Raji (cell line): ENCODE data around the gene RALGPS1.

Experiments
- POLR2A ChIP-seq: IDR thresholded peaks from 2 replicates; pipeline ENCODE4 v1.6.1; 2011; ENCODE audit warnings: low read depth, low read length, control low read depth; ENCODE audit not compliant: insufficient read depth

The RALGPS1 gene

DNA sequence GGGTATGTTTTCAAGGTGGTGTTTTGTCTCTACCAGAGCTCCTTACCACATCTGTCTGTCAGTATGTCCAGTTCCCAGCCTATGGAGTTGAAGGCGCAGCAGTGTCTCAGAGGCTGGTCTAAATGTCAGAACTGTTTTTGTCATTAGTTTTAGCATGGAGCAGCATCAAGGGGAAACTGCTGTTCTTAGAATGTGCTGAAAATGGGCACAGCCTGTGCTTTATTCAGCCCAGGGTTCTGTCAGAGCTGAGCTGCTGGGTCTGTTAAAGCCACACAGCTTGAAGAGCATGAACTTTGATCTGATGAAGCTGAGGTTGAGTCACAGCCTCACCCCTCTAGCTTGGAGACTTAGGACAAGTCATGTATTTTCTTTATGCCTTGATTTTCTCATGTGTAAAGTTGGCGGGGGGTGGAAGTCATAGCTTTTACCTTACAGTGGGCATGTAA is 71.9 kb downstream of the RALGPS1 start:
- no peak for TF ChIP-seq POLR2A

DNA sequence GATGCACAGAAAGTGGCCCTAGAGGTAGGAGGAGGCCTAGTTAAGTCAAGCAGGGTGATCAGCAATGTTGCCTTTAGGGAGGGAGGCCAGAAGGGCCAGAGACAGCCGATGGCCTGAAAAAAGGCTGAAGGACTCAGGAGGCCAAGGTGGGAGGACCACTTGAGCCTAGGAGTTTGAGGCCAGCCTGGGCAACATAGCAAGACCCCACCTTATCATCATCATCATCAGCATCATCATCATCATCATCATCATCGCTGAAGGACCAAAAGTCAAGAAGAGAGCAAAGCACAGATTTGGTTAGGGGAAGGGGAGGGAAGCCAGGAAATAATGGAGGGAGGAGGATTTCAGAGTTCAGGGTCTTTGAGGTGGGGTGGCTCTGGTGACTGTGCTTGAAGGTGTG is 74.3 kb downstream of the RALGPS1 start:
- TF ChIP-seq POLR2A: no peak

DNA sequence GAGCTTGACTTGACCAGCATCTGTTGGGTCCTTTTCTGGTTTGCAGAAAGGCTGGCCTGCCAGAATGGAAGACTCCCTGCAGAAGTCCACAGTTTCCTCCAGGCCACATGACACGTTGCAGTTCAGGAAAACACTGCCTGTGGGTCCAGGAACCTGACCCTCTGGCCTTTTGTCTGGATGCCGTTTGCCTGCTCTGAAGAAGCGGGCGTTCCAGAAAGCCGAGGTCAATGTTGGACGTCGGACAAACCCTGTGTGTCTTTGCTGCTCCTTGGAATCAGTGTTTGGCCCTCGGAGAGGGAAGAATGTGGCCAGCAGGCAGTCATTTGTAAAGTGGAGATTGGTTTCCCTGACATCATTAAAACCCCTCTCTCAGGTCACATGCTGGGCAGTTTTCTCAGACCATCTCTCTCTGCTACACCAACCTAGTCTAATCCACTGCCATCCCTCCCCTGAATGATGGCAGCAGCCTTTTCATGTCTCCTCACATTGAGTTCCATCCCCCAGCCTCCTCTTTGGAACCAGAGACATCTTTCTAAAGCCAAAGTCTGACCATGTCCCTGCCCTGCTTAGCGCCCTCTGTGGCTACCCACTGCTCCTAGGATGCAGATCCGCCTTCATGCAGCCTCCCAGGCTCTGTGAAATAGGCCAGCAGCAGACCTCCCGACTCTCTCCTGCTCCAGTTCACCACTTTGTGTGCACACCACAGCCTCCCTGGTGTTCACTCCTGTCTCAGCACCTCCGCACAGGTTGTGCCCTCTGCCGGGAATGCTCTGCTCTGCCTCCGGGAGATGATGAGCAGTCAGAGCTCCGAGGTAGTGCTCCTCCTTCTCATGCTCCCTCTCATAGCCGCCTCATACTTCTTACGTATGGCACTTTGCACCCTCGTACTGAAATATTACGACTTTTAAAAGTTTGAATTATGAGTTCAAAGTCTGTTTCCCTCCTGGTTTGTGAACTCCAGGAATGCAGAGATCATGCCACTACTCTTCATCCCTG is 75.6 kb downstream of the RALGPS1 start:
- no peak for TF ChIP-seq POLR2A

DNA sequence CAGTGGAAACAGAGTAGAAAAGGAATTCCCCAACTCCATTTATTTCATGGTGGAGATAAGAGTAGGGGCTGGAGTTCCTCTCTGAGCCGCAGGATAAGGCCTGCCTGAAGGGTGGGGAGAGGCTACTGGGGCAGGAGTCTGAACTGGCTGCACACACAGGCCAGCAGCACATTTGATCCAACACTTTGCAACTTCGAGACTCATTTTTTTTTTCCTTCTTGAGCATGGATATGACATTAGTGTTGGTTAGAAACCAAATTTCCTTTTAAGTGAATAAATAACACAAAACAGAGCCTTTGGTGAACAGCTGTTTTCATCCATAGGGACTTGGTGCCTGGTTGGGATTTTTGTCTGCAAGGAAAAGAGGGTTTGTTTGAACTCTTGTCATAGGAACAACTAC is 76.6 kb downstream of the RALGPS1 start:
- TF ChIP-seq POLR2A: no peak

DNA sequence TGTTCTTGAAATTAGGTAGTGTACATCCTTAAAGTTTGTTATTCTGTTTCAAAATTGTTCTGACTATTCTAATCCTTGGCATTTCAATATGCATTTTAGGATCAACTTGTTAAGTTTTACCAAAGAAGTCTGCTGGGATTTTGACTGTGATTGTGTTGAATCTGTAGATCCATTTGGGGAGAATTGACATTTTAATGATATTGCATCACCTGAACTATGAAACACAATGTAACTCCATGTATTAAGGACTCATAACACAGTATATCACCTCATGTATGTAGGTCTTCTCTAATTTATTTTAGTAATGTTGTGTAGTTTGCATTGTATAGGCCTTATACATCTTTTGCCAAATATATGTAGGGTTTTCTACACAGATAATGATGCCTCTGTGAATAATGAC is 77.8 kb downstream of the RALGPS1 start:
- TF ChIP-seq POLR2A: no peak

DNA sequence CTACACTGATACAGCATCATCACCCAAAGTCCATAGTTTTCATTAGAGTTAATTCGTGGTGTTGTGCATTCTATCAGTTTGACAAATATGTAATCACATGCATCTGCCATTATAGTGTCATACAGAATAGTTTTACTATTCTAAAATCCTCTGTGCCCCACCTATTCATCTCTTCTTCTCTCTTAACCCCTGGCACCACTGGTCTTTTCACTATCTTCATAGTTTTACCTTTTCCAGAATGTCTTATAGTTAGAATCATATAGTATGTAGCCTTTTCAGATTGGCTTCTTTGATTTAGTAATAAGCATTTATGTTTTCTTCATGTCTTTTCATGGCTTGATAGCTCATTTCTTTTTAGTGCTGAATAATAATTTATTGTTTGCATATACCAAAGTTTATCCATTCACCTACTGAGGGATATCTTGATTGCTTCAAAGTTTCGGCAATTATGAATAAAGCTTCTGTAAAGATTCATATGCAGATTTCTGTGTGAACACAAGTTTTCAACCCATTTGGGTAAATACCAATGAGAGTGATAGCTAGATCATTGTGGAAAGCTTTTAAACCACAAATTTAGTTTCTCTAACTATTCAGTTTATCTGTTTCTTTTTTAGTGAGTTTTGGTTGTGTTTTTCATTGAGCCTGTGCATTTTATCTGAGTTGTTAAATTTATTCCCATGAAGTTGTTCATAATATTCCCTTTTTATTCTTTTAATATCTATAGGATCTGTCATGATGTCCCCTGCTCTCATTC is 84.9 kb downstream of the RALGPS1 start:
- no peak for TF ChIP-seq POLR2A

DNA sequence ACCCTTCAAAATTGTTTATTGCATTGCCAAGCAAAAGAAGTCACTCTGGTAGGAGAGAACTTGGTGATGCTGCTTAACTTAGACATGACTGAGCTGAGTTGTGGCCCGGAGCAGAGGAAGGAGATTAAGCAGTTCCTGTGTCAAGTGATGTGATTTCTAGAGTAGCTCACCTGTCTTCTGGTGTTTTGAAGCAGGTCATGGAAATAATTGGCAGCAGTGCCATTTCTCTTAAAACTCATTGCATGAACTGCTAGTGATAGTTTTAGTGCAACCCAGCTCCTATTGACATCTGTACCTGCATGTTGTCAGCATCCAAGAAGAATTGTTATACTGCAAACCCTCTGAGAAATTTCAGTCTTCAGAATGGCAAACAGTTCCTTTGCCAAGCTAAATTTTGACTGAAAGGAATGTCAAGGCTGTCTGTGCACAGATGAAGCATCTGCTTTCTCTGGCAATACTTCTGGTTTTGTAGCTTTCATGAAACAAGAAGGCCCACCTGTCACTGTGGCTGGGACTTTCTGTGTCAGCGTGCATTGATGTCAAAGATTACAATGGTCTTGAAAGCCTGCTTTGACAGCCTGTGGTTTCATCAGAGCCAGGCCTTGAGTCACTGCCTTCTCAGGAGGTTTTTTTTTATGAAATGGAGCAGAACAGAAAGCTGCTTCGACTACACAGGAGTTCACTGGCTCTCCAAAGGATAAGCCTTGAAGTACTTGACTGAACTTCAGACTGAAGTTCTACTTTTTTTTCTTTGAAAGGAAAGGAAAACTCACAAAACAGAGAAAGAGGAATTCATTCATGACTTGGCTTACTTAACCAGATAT is 90.6 kb downstream of the RALGPS1 start:
- TF ChIP-seq POLR2A: no peak

DNA sequence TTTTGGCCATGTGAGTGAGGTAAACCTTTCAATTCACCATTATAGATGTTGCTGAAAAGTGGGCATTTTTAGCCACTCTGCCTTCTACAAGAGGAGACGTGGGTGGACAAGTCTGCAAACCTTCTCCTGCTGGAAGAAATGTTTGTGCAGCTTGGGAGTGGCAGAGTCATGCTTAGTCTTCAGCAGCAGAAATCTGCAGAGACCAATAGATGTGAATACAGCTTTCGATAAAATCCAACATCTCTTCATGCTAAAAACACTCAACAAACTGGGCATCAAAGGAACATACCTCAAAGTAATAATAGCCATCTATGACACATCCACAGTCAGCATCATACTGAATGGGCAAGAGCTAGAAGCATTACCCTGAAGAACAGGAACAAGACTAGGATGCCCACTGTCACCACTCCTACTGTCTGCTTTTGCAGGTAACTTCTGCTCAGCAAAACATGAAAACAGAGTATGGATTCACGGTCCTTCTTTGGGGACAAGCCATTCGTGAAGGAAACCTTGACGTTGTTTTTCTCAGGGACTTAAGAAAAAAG is 91.3 kb downstream of the RALGPS1 start:
- no peak for TF ChIP-seq POLR2A

DNA sequence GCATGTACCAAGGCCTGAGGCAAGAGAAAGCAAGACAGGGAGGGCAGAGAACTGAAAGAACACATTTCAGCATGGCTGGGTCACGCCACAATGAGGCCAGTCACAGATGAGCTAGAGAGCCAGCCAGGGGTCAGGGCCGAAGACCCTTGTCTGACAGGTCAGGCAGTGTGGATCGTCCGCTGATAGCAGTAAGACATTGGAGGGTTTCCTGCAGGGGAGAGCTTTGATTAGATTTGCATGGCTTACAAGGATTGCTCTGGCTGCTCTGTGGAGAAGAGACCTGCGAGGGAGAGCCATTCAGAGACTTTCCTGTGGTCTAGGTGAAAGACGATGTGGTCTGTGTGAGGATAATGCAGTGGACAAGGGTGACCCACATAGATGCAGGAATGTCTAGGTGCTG is 93.1 kb downstream of the RALGPS1 start:
- TF ChIP-seq POLR2A: no peak

DNA sequence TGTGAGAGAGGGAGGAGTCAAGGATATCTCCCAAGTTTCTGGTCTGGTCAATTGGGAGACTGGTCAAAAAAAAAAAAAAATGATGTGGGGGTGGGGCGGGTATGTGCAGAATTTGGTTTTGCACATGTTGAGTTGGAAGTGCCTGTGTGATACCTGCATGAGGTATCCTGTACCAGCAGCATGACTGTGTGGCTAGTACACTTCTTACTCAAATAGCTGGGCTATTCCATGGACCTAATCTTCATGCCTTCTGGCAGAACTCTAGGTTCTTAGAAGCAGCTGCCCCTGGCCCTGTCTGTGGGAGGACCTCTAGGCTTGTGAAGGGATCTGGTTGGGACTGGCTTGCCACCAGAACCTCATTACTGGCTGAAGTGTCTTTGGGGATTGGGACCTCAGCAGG is 93.5 kb downstream of the RALGPS1 start:
- TF ChIP-seq POLR2A: no peak

DNA sequence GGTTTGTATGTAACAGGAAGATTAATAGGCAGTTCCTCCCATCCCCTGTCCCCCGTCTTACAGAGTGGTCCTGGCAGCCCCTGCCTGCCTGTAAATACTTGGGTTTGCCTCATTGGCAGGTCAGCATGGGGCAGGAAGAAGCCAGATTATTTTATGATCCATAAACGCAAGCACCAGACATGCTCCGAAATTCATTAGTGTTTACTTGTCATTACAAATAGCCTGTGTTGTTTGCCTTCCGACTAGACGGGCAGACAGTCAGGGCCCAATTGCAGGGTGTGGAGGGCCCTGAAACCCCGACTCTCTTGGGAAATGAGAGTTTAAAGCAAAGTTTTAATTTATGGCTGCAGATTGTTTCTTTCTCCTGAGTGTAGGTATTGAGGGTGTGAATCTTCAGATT is 97.2 kb downstream of the RALGPS1 start:
- no peak for TF ChIP-seq POLR2A

DNA sequence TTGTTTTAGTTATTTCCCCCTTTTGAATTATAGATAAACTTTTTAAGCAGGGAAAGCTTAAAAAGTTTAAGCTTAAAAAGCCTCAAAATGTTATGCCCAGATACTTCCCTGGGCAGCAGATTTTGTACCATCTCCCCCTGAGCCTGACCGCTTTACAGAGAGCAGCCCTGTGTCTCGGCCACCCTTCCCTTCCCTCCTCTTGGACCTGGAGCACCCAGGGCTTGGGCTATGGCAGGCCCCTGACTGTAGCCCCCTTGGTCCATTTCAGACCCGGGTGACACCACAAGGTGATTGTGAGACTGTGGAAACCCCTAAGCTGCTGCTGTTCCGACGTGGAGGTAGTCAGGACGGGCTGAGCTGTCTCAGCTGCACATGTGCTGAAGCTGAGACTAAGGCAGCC is 97.7 kb downstream of the RALGPS1 start:
- no peak for TF ChIP-seq POLR2A

DNA sequence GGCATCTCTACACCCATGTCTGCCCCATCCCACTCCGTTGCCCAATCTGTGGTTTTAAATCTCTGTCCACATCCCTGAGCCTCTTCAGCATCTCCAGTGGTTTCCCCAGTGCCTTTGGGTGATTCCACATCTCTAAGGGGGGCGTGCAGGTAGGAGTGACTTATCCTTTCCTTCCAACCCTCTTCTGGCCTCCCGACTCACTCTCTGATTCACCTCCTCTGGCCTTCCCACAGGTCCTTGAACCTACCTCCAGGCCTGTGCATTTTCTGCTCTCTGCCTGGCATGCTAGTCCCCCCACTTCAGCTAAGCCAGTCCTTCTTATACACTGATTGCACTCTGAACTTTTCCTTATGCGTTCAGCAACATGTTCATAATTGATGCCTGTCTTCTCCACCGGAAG is 99.0 kb downstream of the RALGPS1 start:
- TF ChIP-seq POLR2A: no peak

DNA sequence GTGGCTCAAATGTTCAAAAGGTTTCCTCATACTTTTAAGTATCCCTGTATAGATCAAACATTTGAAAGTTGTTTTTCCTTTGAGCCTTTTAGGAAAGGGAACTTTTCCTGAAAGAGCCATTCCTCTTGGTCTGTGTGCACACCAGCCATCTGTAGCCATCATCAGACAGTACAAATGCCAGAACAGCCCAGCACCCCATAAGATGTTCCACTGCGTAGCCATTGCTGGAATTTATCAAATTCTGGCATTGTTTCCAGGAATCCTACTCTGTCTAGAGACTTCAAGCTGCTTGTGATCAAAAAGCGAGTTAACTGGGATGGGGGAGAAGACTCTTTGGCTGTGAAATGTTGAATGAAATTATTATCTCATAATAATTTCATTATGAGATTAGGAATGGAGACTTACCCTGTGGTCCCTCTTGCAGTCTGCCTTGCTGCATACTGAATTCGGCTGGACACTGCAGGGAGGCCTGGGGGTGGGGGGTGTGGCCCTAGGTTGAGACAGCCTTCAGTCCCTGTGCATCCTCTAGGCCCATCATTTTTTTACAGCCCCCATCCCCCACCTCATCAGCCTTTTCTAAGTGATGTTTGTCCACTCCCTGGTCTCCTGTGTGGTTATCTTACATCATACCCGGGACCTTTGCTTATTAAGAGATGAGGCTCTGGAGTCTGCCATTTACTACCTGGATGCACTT is 99.8 kb downstream of the RALGPS1 start:
- no peak for TF ChIP-seq POLR2A
